Epithelial cell of proximal tubule (primary cell): ENCODE measurements around the gene TMTC1. TPM values are rescaled to one million over a fixed set of nuclear protein-coding genes. Genes with fewer than 3 reads are reported as not detected.
"Not testable (repeated sequence)": the region's sequence is repeated elsewhere in the genome, so short reads cannot be mapped to it uniquely, and the experiment has no call there.

Source experiments
- DNase-seq: peaks from one replicate; pipeline ENCODE4 v3.0.0-alpha.2; 2011; ENCODE audit warnings: low read depth
- H3K4me3 ChIP-seq: 2 replicates; pipeline ENCODE4 v1.5.1; 2011; ENCODE audit warnings: low read depth, mild to moderate bottlenecking, low read length
- CTCF ChIP-seq: conservative IDR thresholded peaks from 2 replicates; pipeline ENCODE4 v1.5.1; 2012; ENCODE audit warnings: low read depth, mild to moderate bottlenecking, low read length
- total RNA-seq: library from RNA; depleted of rRNA; stranded (reverse); fragments of >200 nt; gene quantifications from 2 replicates; pipeline ENCODE4 v1.2.3, GENCODE V29; 2015

TMTC1 gene
- total RNA-seq = 0.40 and 0.43 TPM in 2 replicates

GRCh38 chr12:29783773-29784666 lies at the start of gene TMTC1:
TSS of gene TMTC1 (minus strand) at chr12:29783942. CDS start at chr12:29783751, 191 bp downstream.
- no peak for DNase-seq
- TF ChIP-seq CTCF = no peak
- H3K4me3 ChIP-seq = peak within 1 kb of the TSS; percentile 50

GRCh38 chr12:29831173-29831572 lies 47.4 kb upstream of the TMTC1 start:
- no peak for TF ChIP-seq CTCF
- DNase-seq = no peak
- H3K4me3 ChIP-seq = no peak overlapping the region

GRCh38 chr12:29830391-29830790 lies 46.6 kb upstream of the TMTC1 start:
- no peak for TF ChIP-seq CTCF
- DNase-seq = no peak
- H3K4me3 ChIP-seq = no peak overlapping the region

GRCh38 chr12:29818916-29819623 lies 35.3 kb upstream of the TMTC1 start:
- DNase-seq = no peak
- TF ChIP-seq CTCF = no peak
- no peak overlapping the region for H3K4me3 ChIP-seq

- TF ChIP-seq CTCF = no peak
- H3K4me3 ChIP-seq = no peak overlapping the region
- DNase-seq = no peak
Measured at GRCh38 chr12:29816874-29817725, 33.4 kb upstream of the TMTC1 start.

GRCh38 chr12:29809616-29810361 lies 26.0 kb upstream of the TMTC1 start:
- H3K4me3 ChIP-seq, DNase-seq: not testable (repeated sequence)
